Panc1 (cell line): ENCODE measurements around the gene CDK13. TPM values are rescaled to one million over a fixed set of nuclear protein-coding genes. Genes with fewer than 3 reads are reported as not detected.
"Not testable (repeated sequence)": the region's sequence is repeated elsewhere in the genome, so short reads cannot be mapped to it uniquely, and the experiment has no call there.

Experiments
- ATAC-seq: fragments of 200-7000 bp; cut with Tn5 transposase; 2 replicates; pipeline ENCODE4 v1.9.1; 2020; ENCODE audit warnings: mild to moderate bottlenecking, moderate library complexity
- BruUV-seq: library from RNA; stranded (reverse); fragments of 400-500 nt; replicated peaks from 2 replicates; lab custom pipeline; 2021; lab: Mats Ljungman, UMichigan
- CTCF ChIA-PET: fragments of 300-600 bp; sonication (Branson Sonifier 250); formaldehyde crosslinking; loops from one replicate; lab custom pipeline; 2022; ENCODE audit warnings: antibody characterized with exemption; lab: Charles Lee
- POLR2A ChIA-PET: fragments of 300-600 bp; sonication (Branson Sonifier 250); formaldehyde crosslinking; loops from one replicate; lab custom pipeline; 2022; ENCODE audit warnings: antibody characterized with exemption; lab: Charles Lee
- DNase-seq: peaks from one replicate; pipeline ENCODE4 v3.0.0-alpha.2; 2010; ENCODE audit warnings: low read depth, low spot score
- H3K27ac ChIP-seq: 2 replicates; pipeline ENCODE4 v1.5.1; 2011; ENCODE audit warnings: mild to moderate bottlenecking, low read length, inconsistent platforms
- H3K27me3 ChIP-seq: fragments of 200-500 bp; sonication (Bioruptor generic); 2 replicates; pipeline ENCODE4 v1.6.0; 2014; ENCODE audit warnings: low read length, inconsistent platforms; ENCODE audit not compliant: control insufficient read depth, insufficient read depth
- H3K36me3 ChIP-seq: fragments of 200-500 bp; sonication (Bioruptor generic); 2 replicates; pipeline ENCODE4 v1.5.1; 2014; ENCODE audit warnings: inconsistent platforms, mild to moderate bottlenecking, low read length, moderate library complexity; ENCODE audit not compliant: control insufficient read depth, insufficient read depth
- H3K4me1 ChIP-seq: 2 replicates; pipeline ENCODE4 v1.5.1; 2011; ENCODE audit warnings: inconsistent platforms, mild to moderate bottlenecking, low read length, moderate library complexity; ENCODE audit not compliant: control insufficient read depth, insufficient read depth
- H3K4me3 ChIP-seq, 2 experiments: 2 replicates each; pipeline ENCODE4 v1.5.1; 2011 to 2012; ENCODE audit warnings: low read depth in 2 of 2, low read length in 2 of 2, mild to moderate bottlenecking in 2 of 2, inconsistent platforms in 1 of 2, moderate library complexity in 1 of 2
- H3K9me3 ChIP-seq: fragments of 200-500 bp; sonication (Bioruptor generic); 2 replicates; pipeline ENCODE4 v1.5.1; 2014; ENCODE audit warnings: low read depth, mild to moderate bottlenecking, inconsistent platforms, low read length, moderate library complexity; ENCODE audit not compliant: control insufficient read depth, insufficient read depth
- POLR2AphosphoS5 ChIP-seq: IDR thresholded peaks from 2 replicates; pipeline ENCODE4 v1.6.1; 2012; ENCODE audit warnings: mild to moderate bottlenecking, low read depth, low read length, moderate library complexity
- SIN3A ChIP-seq: IDR thresholded peaks from 2 replicates; pipeline ENCODE4 v1.6.1; 2012; ENCODE audit warnings: low read depth, mild to moderate bottlenecking, low read length, moderate library complexity, borderline replicate concordance; ENCODE audit not compliant: insufficient read depth
- TCF7L2 ChIP-seq: IDR thresholded peaks from 2 replicates; pipeline ENCODE4 v1.6.1; 2011; ENCODE audit warnings: mild to moderate bottlenecking, low read depth, low read length, inconsistent platforms
- in situ Hi-C: cut with HindIII; loops from 2 replicates; pipeline ENCODE4 v1.10.0; 2016; ENCODE audit warnings: low sequenced_read_pairs, low pct_unique_long_range_greater_than_20kb
- intact Hi-C: fragments of 100-400 bp; cut with micrococcal nuclease; formaldehyde crosslinking; loops from one replicate; pipeline ENCODE4 v1.10.0; 2022; ENCODE audit not compliant: unreplicated experiment
- total RNA-seq: library from RNA; stranded (reverse); gene quantifications from one replicate; pipeline ENCODE4 v1.2.1, GENCODE V29; 2021; ENCODE audit not compliant: unreplicated experiment
- TF ChIP-seq, protein P1 (sequence below), 2 experiments: IDR thresholded peaks; 2 replicates each; pipeline ENCODE4 v1.6.1; 2011 to 2012; ENCODE audit warnings: low read depth in 2 of 2, control low read depth in 1 of 2, low read length in 1 of 2, mild to moderate bottlenecking in 1 of 2, moderate library complexity in 1 of 2; ENCODE audit not compliant: insufficient read depth in 1 of 2

The CDK13 gene
- total RNA-seq, 1 experiment from 2014 or later = 52.0 TPM

DNA sequence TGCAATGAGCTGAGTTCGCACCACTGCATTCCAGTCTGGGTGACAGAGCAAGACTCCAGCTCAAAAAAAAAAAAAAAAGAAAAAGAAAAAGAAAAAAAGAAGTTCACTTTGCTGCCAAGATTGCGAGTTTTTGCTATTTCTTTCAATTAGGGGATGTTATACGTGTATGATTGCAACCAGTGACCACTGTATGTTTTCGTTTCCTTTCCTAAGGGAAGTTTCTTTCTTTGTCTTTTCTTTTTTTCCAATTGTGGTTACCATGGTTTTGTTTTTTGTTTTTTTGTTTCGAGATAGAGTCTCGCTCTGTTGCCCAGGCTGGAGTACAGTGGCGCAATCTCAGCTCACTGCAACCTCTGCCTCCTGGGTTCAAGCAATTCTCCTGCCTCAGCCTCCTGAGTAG lies 168.1 kb downstream of the CDK13 start:
- H3K27ac ChIP-seq, H3K27me3 ChIP-seq, H3K4me3 ChIP-seq, H3K4me1 ChIP-seq, H3K9me3 ChIP-seq, DNase-seq, H3K36me3 ChIP-seq, in situ Hi-C loops, ATAC-seq, BruUV-seq, intact Hi-C loops: not testable (repeated sequence)
- ChIA-PET CTCF (interaction anchor here (0.6 kb wide), 1 partner anchor 308 kb away, joined by 5 read pairs; no protein-coding TSS in a partner anchor), POLR2A (interaction anchor here (0.6 kb wide), 1 partner anchor 15 kb away, joined by 3 read pairs; no protein-coding TSS in a partner anchor)

DNA sequence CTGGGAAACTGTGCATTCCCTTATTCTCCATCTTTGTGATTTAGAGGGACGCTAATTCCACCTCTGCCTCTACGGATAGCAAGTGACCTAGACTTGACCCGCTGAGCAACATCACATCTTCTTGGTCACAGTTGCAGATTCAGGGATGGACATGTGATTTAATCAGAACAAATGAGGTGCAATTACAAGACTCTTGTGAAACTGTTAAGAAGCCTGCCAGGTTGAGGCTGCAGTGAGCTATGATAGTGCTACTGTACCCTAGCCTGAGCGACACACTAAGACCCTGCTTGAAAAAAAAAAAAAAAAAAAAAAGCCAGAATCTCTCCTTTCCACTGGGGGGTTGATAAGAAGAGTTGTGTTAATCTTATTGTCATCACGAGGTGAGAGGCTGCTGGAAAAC lies 170.0 kb downstream of the CDK13 start:
- Histone ChIP-seq H3K27ac (no peak overlapping the region), H3K36me3 (no peaks in the 10 kb centered on the region), H3K27me3 (no peaks in the 10 kb centered on the region), H3K4me1 (no peaks in the 10 kb centered on the region), H3K9me3 (no peaks in the 10 kb centered on the region), H3K4me3 (no peak overlapping the region)
- in situ Hi-C loops = no loop called here
- ATAC-seq (no peak), DNase-seq (no peak)
- CTCF ChIA-PET = no interaction called here
- TF ChIP-seq SIN3A (no peak), TCF7L2 (no peak), POLR2AphosphoS5 (no peak)
- TF ChIP-seq, protein P1, sequence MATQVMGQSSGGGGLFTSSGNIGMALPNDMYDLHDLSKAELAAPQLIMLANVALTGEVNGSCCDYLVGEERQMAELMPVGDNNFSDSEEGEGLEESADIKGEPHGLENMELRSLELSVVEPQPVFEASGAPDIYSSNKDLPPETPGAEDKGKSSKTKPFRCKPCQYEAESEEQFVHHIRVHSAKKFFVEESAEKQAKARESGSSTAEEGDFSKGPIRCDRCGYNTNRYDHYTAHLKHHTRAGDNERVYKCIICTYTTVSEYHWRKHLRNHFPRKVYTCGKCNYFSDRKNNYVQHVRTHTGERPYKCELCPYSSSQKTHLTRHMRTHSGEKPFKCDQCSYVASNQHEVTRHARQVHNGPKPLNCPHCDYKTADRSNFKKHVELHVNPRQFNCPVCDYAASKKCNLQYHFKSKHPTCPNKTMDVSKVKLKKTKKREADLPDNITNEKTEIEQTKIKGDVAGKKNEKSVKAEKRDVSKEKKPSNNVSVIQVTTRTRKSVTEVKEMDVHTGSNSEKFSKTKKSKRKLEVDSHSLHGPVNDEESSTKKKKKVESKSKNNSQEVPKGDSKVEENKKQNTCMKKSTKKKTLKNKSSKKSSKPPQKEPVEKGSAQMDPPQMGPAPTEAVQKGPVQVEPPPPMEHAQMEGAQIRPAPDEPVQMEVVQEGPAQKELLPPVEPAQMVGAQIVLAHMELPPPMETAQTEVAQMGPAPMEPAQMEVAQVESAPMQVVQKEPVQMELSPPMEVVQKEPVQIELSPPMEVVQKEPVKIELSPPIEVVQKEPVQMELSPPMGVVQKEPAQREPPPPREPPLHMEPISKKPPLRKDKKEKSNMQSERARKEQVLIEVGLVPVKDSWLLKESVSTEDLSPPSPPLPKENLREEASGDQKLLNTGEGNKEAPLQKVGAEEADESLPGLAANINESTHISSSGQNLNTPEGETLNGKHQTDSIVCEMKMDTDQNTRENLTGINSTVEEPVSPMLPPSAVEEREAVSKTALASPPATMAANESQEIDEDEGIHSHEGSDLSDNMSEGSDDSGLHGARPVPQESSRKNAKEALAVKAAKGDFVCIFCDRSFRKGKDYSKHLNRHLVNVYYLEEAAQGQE (IDR thresholded peaks at IDR 0.05; ENCODE audit: insufficient read depth in 1 of 2, low read depth in 2 of 2, low read length in 1 of 2) = no peak
- POLR2A ChIA-PET = no interaction called here
- intact Hi-C loops = no loop called here
- BruUV-seq = no TSS peak

DNA sequence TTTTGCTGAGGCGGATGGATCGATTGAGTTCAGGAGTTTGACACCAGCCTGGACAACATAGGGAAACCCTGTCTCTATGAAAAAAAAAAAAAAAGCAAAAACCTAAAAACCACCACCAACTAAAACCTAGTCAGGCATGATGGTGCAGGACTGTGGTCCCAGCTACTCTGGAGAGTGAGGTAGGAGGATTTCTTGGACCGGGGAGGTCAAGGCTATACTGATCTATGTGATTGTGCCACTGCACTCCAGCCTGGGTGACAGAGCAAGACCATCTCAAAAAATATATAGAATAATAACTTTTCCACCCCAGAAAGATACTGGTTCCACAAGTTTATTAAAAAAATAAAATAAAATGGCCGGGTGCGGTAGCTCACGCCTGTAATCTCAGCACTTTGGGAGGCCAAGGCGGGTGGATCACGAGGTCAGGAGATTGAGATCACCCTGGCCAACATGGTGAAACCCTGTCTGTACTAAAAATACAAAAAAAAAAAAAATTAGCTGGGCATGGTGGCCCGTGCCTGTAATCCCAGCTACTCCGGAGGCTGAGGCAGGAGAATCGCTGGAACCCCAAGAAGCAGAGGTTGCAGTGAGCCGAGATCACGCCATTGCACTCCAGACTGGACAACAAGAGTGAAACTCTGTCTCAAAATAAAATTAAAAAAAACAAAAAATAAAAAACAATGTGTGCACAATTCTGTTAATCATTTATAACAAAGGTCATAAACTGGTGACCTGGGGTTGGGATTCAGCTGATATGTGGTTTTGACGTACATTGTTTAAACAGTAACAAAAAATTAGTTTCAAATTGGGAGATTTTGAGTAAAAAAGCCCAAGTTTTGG lies 172.3 kb downstream of the CDK13 start:
- H3K9me3 ChIP-seq, DNase-seq, intact Hi-C loops, H3K27ac ChIP-seq, ATAC-seq, BruUV-seq, H3K27me3 ChIP-seq, H3K4me3 ChIP-seq, H3K36me3 ChIP-seq, in situ Hi-C loops, H3K4me1 ChIP-seq, CTCF ChIA-PET: not testable (repeated sequence)
- POLR2A ChIA-PET = interaction anchor here (0.6 kb wide), 1 partner anchor 33 kb away, joined by 7 read pairs; no protein-coding TSS in a partner anchor
